Endothelial cell of umbilical vein (primary cell): ENCODE data around the gene IL16. TPM values are rescaled to one million over a fixed set of nuclear protein-coding genes. Genes with fewer than 3 reads are reported as not detected.

Experiments
- BruUV-seq: library from RNA; stranded (reverse); fragments of 400-500 nt; replicated peaks from 2 replicates; lab custom pipeline; 2021; lab: Mats Ljungman, UMichigan
- CTCF ChIA-PET: fragments of 300-600, 350-600 bp; sonication (Branson Sonifier 250); formaldehyde crosslinking; loops from one replicate; lab custom pipeline; 2021; ENCODE audit warnings: antibody characterized with exemption, inconsistent platforms; lab: Charles Lee
- POLR2A ChIA-PET: fragments of 300-600, 350-600 bp; sonication (Branson Sonifier 250); formaldehyde crosslinking; loops from one replicate; lab custom pipeline; 2021; ENCODE audit warnings: antibody characterized with exemption, inconsistent platforms; lab: Charles Lee
- DNase-seq: peaks from one replicate; pipeline ENCODE4 v3.0.0-alpha.2; 2011; ENCODE audit warnings: low read depth, low spot score
- FAIRE-seq: peaks from 2 replicates; lab custom pipeline; 2011; peaks lifted over from hg19 to GRCh38; lab: Jason Lieb, UNC
- H2AFZ ChIP-seq: 2 replicates; pipeline ENCODE4 v1.6.0; 2012; ENCODE audit warnings: low read depth, low read length, control low read depth, inconsistent platforms
- H3K27ac ChIP-seq: 2 replicates; pipeline ENCODE4 v1.5.1; 2011; ENCODE audit warnings: low read depth, mild to moderate bottlenecking, control low read depth, low read length, moderate library complexity; ENCODE audit not compliant: insufficient read depth
- H3K27me3 ChIP-seq, 2 experiments: 2 replicates each; pipeline versions ENCODE4 v1.6.0 to v1.6.1; 2011; ENCODE audit warnings: low read length in 2 of 2, mixed read lengths in 1 of 2; ENCODE audit not compliant: control insufficient read depth in 2 of 2, insufficient read depth in 2 of 2
- H3K36me3 ChIP-seq, 2 experiments: 2 replicates in 1 of 2; 3 replicates in 1 of 2; pipeline ENCODE4 v1.5.1; 2011; ENCODE audit warnings: low read length in 2 of 2, mild to moderate bottlenecking in 1 of 2, moderate library complexity in 1 of 2; ENCODE audit not compliant: control insufficient read depth in 2 of 2, insufficient read depth in 2 of 2; ENCODE audit errors: extremely low read depth in 1 of 2
- H3K4me1 ChIP-seq: 3 replicates; pipeline ENCODE4 v1.5.1; 2011; ENCODE audit warnings: mild to moderate bottlenecking, low read length; ENCODE audit not compliant: control insufficient read depth, insufficient read depth; ENCODE audit errors: extremely low read depth
- H3K4me2 ChIP-seq: 2 replicates; pipeline ENCODE4 v1.6.1; 2011; ENCODE audit warnings: low read length, control low read depth, mixed read lengths; ENCODE audit not compliant: insufficient read depth
- H3K4me3 ChIP-seq, 3 experiments: fragments of 200-600 bp in 1 of 3; sonication (generic), shearing (Covaris generic) in 1 of 3; replicated peaks in 1 of 3; 2 replicates each; pipeline ENCODE4 v1.5.1; 2011 to 2016; ENCODE audit warnings: control low read depth in 3 of 3, low read length in 3 of 3, mild to moderate bottlenecking in 2 of 3, inconsistent platforms in 1 of 3, low read depth in 1 of 3, moderate library complexity in 1 of 3; ENCODE audit not compliant: insufficient read depth in 1 of 3
- H3K79me2 ChIP-seq: 2 replicates; pipeline ENCODE4 v1.6.0; 2012; ENCODE audit warnings: low read length, inconsistent platforms; ENCODE audit not compliant: control insufficient read depth, insufficient read depth
- H3K9ac ChIP-seq: replicated peaks from 2 replicates; pipeline ENCODE3; 2011; ENCODE audit warnings: low read length, control low read depth; ENCODE audit not compliant: insufficient read depth; ENCODE audit errors: extremely low read depth
- H3K9me1 ChIP-seq: replicated peaks from 3 replicates; pipeline ENCODE4 v1.6.0; 2011; ENCODE audit warnings: mild to moderate bottlenecking, low read length; ENCODE audit not compliant: control insufficient read depth, insufficient read depth; ENCODE audit errors: extremely low read depth
- H3K9me3 ChIP-seq: replicated peaks from 2 replicates; pipeline ENCODE4 v1.5.1; 2012; ENCODE audit warnings: low read length, inconsistent platforms; ENCODE audit not compliant: control insufficient read depth, insufficient read depth
- H4K20me1 ChIP-seq: replicated peaks from 2 replicates; pipeline ENCODE3; 2011; ENCODE audit warnings: mild to moderate bottlenecking, low read length; ENCODE audit not compliant: control insufficient read depth, insufficient read depth; ENCODE audit errors: extremely low read depth
- CTCF ChIP-seq, 2 donors: IDR thresholded peaks; 1 replicate in 1 of 2; 2 replicates in 1 of 2; pipeline ENCODE4 v1.5.1; 2011; ENCODE audit warnings: low read length in 2 of 2, mild to moderate bottlenecking in 2 of 2, moderate library complexity in 2 of 2, control low read depth in 1 of 2, inconsistent platforms in 1 of 2, low read depth in 1 of 2; ENCODE audit not compliant: insufficient read depth in 1 of 2; ENCODE audit errors: extremely low read depth in 1 of 2
- EZH2 ChIP-seq: IDR thresholded peaks from 2 replicates; pipeline ENCODE4 v1.6.1; 2012; ENCODE audit warnings: borderline replicate concordance, low read depth, mild to moderate bottlenecking, moderate library complexity, low read length, inconsistent platforms; ENCODE audit not compliant: severe bottlenecking
- FOS ChIP-seq: IDR thresholded peaks from 2 replicates; pipeline ENCODE4 v1.6.1; 2011; ENCODE audit warnings: mild to moderate bottlenecking, low read length, moderate library complexity, borderline replicate concordance; ENCODE audit not compliant: insufficient read depth
- GATA2 ChIP-seq: IDR thresholded peaks from 2 replicates; pipeline ENCODE4 v1.7.0; 2011; ENCODE audit warnings: low read depth, mild to moderate bottlenecking, moderate library complexity, mixed read lengths, low read length; ENCODE audit not compliant: insufficient read length, insufficient read depth
- JUN ChIP-seq: IDR thresholded peaks from 2 replicates; pipeline ENCODE4 v1.6.1; 2011; ENCODE audit warnings: borderline replicate concordance, low read depth; ENCODE audit not compliant: insufficient read length, insufficient read depth
- MAX ChIP-seq: IDR thresholded peaks from 2 replicates; pipeline ENCODE4 v1.6.1; 2011; ENCODE audit not compliant: insufficient read depth, insufficient read length
- MYC ChIP-seq: IDR thresholded peaks from one replicate; pipeline ENCODE4 v1.6.1; 2011; ENCODE audit warnings: mild to moderate bottlenecking, low read depth, low read length
- POLR2A ChIP-seq: IDR thresholded peaks from 2 replicates; pipeline ENCODE4 v1.6.1; 2012; ENCODE audit warnings: low read depth, mild to moderate bottlenecking, control low read depth, low read length
- POLR2AphosphoS5 ChIP-seq: IDR thresholded peaks from 2 replicates; pipeline ENCODE4 v1.6.1; 2012; ENCODE audit warnings: low read depth, mild to moderate bottlenecking, control low read depth, low read length, moderate library complexity; ENCODE audit not compliant: insufficient read depth
- dilution Hi-C: fragments of 300-500 bp; cut with MboI; formaldehyde crosslinking; loops from one replicate; pipeline ENCODE4 v1.15.0; 2019; ENCODE audit warnings: low sequenced_read_pairs; ENCODE audit not compliant: extremely low pct_ligation_motif_present
- intact Hi-C: fragments of 100-400 bp; cut with micrococcal nuclease; formaldehyde crosslinking; loops from one replicate; pipeline ENCODE4 v1.10.0; 2022
- polyA plus RNA-seq, 4 experiments: library from polyadenylated mRNA; depleted of rRNA in 3 of 4; stranded (reverse) in 3 of 4; unstranded in 1 of 4; fragments of >200 nt; gene quantifications; 2 replicates each; pipeline versions ENCODE4 v1.2.1 to v1.2.3, GENCODE V29; 2011 to 2012; ENCODE audit warnings: missing spikeins in 1 of 4
- total RNA-seq: library from RNA; stranded (reverse); gene quantifications from 2 replicates; pipeline ENCODE4 v1.2.3, GENCODE V29; 2021

IL16 gene
- total and polyA plus RNA-seq, 2 donors (not counting 3 experiments of a cell fraction or from before 2014, with no cell fraction given) = 0.29 to 2.1 TPM

- Histone ChIP-seq H4K20me1 (no peaks in the 10 kb centered on the region), H3K9me3 (no peaks in the 10 kb centered on the region), H3K4me1 (peaks cover 8% of the 10 kb centered on the region), H3K27ac (no peak overlapping the region), H3K4me3 (no peak overlapping the region), H3K9me1 (no peaks in the 10 kb centered on the region), H3K9ac (no peak overlapping the region), H2AFZ (peak overlapping the region; percentile 13), H3K79me2 (no peaks in the 10 kb centered on the region), H3K36me3 (no peaks in the 10 kb centered on the region), H3K27me3 (peaks cover 0 to 3% of the 10 kb centered on the region in 2 experiments), H3K4me2 (no peak overlapping the region)
- TF ChIP-seq POLR2AphosphoS5 = no peak
- TF ChIP-seq FOS = no peak
- TF ChIP-seq MYC = no peak
- no peak for TF ChIP-seq CTCF (IDR thresholded peaks at IDR 0.05; ENCODE audit: extremely low read depth in 1 of 2, insufficient read depth in 1 of 2, low read depth in 1 of 2, low read length in 2 of 2)
- TF ChIP-seq EZH2 = no peak
- no peak for TF ChIP-seq MAX
- no peak for TF ChIP-seq POLR2A
- TF ChIP-seq GATA2 = no peak
- TF ChIP-seq JUN = no peak
- ChIA-PET POLR2A (no interaction called here), CTCF (interaction anchor here (2.3 kb wide), 1 partner anchor 56 kb away, joined by 19 read pairs; no protein-coding TSS in a partner anchor)
- intact Hi-C loops = no loop called here
- dilution Hi-C loops = no loop called here
- no TSS peak for BruUV-seq
- DNase-seq (no peak), FAIRE-seq (no peak)
Measured at GRCh38 chr15:81322676-81323253, 126.1 kb downstream of the IL16 start.
